A673 (cell line): ENCODE measurements around the gene CCDC148. TPM values are rescaled to one million over a fixed set of nuclear protein-coding genes. Genes with fewer than 3 reads are reported as not detected.
"Not testable (repeated sequence)": the region's sequence is repeated elsewhere in the genome, so short reads cannot be mapped to it uniquely, and the experiment has no call there.

ENCODE experiments used
- BruUV-seq: library from RNA; stranded (reverse); fragments of 400-500 nt; replicated peaks from 2 replicates; lab custom pipeline; 2021; lab: Mats Ljungman, UMichigan
- CTCF ChIA-PET: fragments of 300-600 bp; sonication (Branson Sonifier 250); formaldehyde crosslinking; loops from one replicate; lab custom pipeline; 2022; ENCODE audit warnings: antibody characterized with exemption; lab: Charles Lee
- POLR2A ChIA-PET: fragments of 300-600 bp; sonication (Branson Sonifier 250); formaldehyde crosslinking; loops from one replicate; lab custom pipeline; 2022; ENCODE audit warnings: antibody characterized with exemption; ENCODE audit not compliant: low non-redundant PET; lab: Charles Lee
- DNase-seq: peaks from one replicate; pipeline ENCODE4 v3.0.0-alpha.2; 2015; ENCODE audit warnings: low spot score
- H3K27ac ChIP-seq: fragments of 200-600 bp; sonication (generic); 2 replicates; pipeline ENCODE4 v1.5.1; 2016; ENCODE audit warnings: mixed run types, low read depth, mild to moderate bottlenecking, mixed read lengths, antibody characterized with exemption, low read length; ENCODE audit not compliant: poor library complexity, severe bottlenecking
- H3K27me3 ChIP-seq: fragments of 200-600 bp; sonication (generic); replicated peaks from 2 replicates; pipeline ENCODE4 v1.6.1; 2017; ENCODE audit warnings: mixed run types, low read depth, mild to moderate bottlenecking, mixed read lengths, antibody characterized with exemption, low read length; ENCODE audit not compliant: insufficient read depth, poor library complexity
- H3K36me3 ChIP-seq: fragments of 200-600 bp; sonication (generic); 2 replicates; pipeline ENCODE4 v1.6.1; 2016; ENCODE audit warnings: mixed run types, mild to moderate bottlenecking, mixed read lengths, antibody characterized with exemption, low read length; ENCODE audit not compliant: insufficient read depth, poor library complexity, severe bottlenecking
- H3K4me1 ChIP-seq: fragments of 200-600 bp; sonication (generic); 2 replicates; pipeline ENCODE4 v1.6.1; 2017; ENCODE audit warnings: mixed run types, mild to moderate bottlenecking, mixed read lengths, antibody characterized with exemption, low read length; ENCODE audit not compliant: insufficient read depth, poor library complexity, severe bottlenecking
- H3K4me3 ChIP-seq: fragments of 200-600 bp; sonication (generic); 2 replicates; pipeline ENCODE4 v1.5.1; 2016; ENCODE audit warnings: low read depth, mixed run types, mild to moderate bottlenecking, mixed read lengths, low read length; ENCODE audit not compliant: poor library complexity, severe bottlenecking
- H3K9me3 ChIP-seq: fragments of 200-600 bp; sonication (generic); 2 replicates; pipeline ENCODE4 v1.6.1; 2016; ENCODE audit warnings: mixed run types, low read depth, mild to moderate bottlenecking, mixed read lengths, antibody characterized with exemption, low read length; ENCODE audit not compliant: poor library complexity, severe bottlenecking
- EZH2 ChIP-seq: fragments of 200-600 bp; sonication (generic); IDR thresholded peaks from 2 replicates; pipeline ENCODE4 v1.6.1; 2017; ENCODE audit warnings: borderline replicate concordance, low read depth, mild to moderate bottlenecking, mixed read lengths, antibody characterized with exemption, low read length; ENCODE audit not compliant: poor library complexity, severe bottlenecking
- intact Hi-C: fragments of 100-400 bp; cut with micrococcal nuclease; formaldehyde crosslinking; loops from one replicate; pipeline ENCODE4 v1.10.0; 2022; ENCODE audit not compliant: unreplicated experiment
- total RNA-seq: library from RNA; stranded (reverse); gene quantifications from 2 replicates; pipeline ENCODE4 v1.2.3, GENCODE V29; 2021
- TF ChIP-seq, protein P1 (sequence below): fragments of 300-800, 200-600 bp; sonication (generic); conservative IDR thresholded peaks from 2 replicates; pipeline ENCODE4 v1.5.1; 2017; ENCODE audit warnings: low read depth, mild to moderate bottlenecking, antibody characterized with exemption, low read length, moderate library complexity, mixed read lengths

Gene CCDC148
- total RNA-seq, 1 experiment from 2014 or later: 0.90 TPM

GRCh38 chr2:158477202-158477601, 20.6 kb upstream of the CCDC148 start:
- H3K36me3 ChIP-seq: no peaks in the 10 kb centered on the region
- peaks cover 32% of the 10 kb centered on the region for H3K4me1 ChIP-seq
- peak; percentile 71 for DNase-seq
- POLR2A ChIA-PET: interaction anchor here (0.5 kb wide), 1 partner anchor 1438 kb away, joined by 3 read pairs; no protein-coding TSS in a partner anchor
- no peaks in the 10 kb centered on the region for H3K27me3 ChIP-seq
- intact Hi-C loops: no loop called here
- no peak overlapping the region for H3K4me3 ChIP-seq
- CTCF ChIA-PET: no interaction called here
- BruUV-seq: no TSS peak
- TF ChIP-seq, protein P1, sequence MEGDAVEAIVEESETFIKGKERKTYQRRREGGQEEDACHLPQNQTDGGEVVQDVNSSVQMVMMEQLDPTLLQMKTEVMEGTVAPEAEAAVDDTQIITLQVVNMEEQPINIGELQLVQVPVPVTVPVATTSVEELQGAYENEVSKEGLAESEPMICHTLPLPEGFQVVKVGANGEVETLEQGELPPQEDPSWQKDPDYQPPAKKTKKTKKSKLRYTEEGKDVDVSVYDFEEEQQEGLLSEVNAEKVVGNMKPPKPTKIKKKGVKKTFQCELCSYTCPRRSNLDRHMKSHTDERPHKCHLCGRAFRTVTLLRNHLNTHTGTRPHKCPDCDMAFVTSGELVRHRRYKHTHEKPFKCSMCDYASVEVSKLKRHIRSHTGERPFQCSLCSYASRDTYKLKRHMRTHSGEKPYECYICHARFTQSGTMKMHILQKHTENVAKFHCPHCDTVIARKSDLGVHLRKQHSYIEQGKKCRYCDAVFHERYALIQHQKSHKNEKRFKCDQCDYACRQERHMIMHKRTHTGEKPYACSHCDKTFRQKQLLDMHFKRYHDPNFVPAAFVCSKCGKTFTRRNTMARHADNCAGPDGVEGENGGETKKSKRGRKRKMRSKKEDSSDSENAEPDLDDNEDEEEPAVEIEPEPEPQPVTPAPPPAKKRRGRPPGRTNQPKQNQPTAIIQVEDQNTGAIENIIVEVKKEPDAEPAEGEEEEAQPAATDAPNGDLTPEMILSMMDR: no peak
- no peak for TF ChIP-seq EZH2
- H3K9me3 ChIP-seq: no peaks in the 10 kb centered on the region
- H3K27ac ChIP-seq: peak overlapping the region; percentile 3

- H3K36me3 ChIP-seq, H3K4me3 ChIP-seq, DNase-seq, intact Hi-C loops, H3K27ac ChIP-seq, POLR2A ChIA-PET, BruUV-seq, H3K9me3 ChIP-seq, H3K27me3 ChIP-seq: not testable (repeated sequence)
- CTCF ChIA-PET: interaction anchor here (0.5 kb wide), 1 partner anchor 13 kb away, joined by 14 read pairs; no protein-coding TSS in a partner anchor
- H3K4me1 ChIP-seq: peaks cover 32% of the 10 kb centered on the region
These were observed 18.0 kb upstream of the CCDC148 start for GRCh38 chr2:158474526-158475011.

DNA sequence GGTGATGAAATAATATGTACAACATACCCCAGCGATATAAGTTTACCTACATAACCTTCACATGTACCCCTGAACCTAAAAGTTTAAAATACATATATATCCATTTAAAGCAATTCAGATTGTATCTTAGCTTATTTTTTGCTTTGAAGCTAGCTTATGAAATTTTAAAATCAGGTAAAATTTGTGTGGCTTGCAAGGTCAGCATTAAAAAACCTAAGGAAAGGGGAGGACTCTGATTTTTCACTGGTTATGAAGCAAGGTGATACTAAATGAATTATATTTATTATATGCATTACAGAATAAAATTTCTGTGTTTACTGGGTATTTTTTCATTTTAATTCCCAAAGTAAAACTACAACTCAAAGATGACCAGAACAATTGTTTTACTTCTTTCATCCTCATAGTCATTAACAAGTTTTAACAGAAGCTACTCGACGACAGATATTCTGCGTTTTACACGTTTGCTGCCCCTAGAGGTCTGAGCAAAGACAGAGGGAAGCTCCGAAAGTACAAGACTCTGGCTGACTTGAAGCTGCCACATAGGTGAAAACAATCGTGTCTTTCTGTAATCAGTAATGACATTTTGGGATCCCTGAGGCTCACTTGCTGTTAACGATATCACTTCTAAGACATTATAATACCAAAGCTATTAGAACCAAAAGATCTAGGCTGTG, 17.3 kb upstream of the CCDC148 start:
- Histone ChIP-seq H3K27ac (no peak overlapping the region), H3K36me3 (no peaks in the 10 kb centered on the region), H3K9me3 (no peaks in the 10 kb centered on the region), H3K27me3 (no peaks in the 10 kb centered on the region), H3K4me3 (no peak overlapping the region), H3K4me1 (peaks cover 28% of the 10 kb centered on the region)
- intact Hi-C loops: no loop called here
- DNase-seq: no peak
- ChIA-PET CTCF (interaction anchor here (0.5 kb wide), 1 partner anchor 13 kb away, joined by 14 read pairs; no protein-coding TSS in a partner anchor), POLR2A (no interaction called here)
- no TSS peak for BruUV-seq
- TF ChIP-seq, protein P1: peak; percentile 48; the same call in 1 of the 2 replicates
- no peak for TF ChIP-seq EZH2

DNA sequence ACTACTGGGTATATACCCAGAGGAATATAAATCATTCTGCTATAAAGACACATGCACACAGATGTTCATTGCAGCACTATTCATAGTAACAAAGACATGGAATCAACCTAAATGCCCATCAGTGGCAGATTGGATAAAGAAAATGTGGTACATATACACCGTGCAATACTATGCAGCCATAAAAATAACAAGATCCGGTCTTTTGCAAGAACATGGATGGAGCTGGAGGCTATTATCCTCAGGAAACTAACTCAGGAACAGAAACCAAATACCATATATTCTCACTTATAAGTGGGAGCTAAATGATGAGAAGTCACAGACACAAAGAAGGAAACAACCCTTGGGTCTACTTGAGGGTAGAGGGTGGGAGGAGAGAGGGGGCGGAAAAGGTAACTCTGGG, 16.7 kb upstream of the CCDC148 start:
- DNase-seq, H3K4me3 ChIP-seq, H3K9me3 ChIP-seq, H3K27me3 ChIP-seq, CTCF ChIA-PET, H3K36me3 ChIP-seq, POLR2A ChIA-PET, H3K27ac ChIP-seq, BruUV-seq, intact Hi-C loops: not testable (repeated sequence)
- peaks cover 23% of the 10 kb centered on the region for H3K4me1 ChIP-seq

DNA sequence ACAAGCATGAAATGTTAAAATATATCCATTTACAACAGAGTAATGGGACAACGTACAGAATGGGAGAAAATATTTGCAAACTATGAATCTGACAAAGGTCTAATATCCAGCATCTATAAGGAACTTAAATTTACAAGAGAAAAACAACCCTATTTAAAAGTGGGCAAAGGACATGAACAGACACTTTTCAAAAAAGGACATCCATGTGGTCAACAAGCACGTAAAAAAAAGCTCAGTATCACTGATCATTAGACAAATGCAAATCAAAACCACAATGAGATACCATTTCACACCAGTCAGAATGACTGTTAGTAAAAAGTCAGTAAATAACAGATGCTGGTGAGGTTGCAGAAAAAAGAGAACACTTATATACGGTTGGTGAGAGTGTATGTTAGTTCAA, 16.3 kb upstream of the CCDC148 start:
- CTCF ChIA-PET, H3K27ac ChIP-seq, POLR2A ChIA-PET, BruUV-seq, H3K4me3 ChIP-seq, DNase-seq, H3K9me3 ChIP-seq, intact Hi-C loops, H3K36me3 ChIP-seq, H3K27me3 ChIP-seq: not testable (repeated sequence)
- peaks cover 18% of the 10 kb centered on the region for H3K4me1 ChIP-seq
